ENCODE measurements around the gene RUNX1.
"Not testable (repeated sequence)": the region's sequence is repeated elsewhere in the genome, so short reads cannot be mapped to it uniquely, and the experiment has no call there.

Gene RUNX1

GRCh38 chr21:35014302-35015041 lies 34.6 kb downstream of the RUNX1 start:
- DNase-seq = peak; percentile 23

GRCh38 chr21:35011681-35012080 lies 37.4 kb downstream of the RUNX1 start:
- DNase-seq = no peak

GRCh38 chr21:35010447-35010846 lies 38.7 kb downstream of the RUNX1 start:
- no peak for DNase-seq

- no peak for DNase-seq
These were observed 41.8 kb downstream of the RUNX1 start for GRCh38 chr21:35007348-35007747.

GRCh38 chr21:35006771-35007170 lies 42.3 kb downstream of the RUNX1 start:
- DNase-seq = no peak

GRCh38 chr21:35006248-35006647 lies 42.9 kb downstream of the RUNX1 start:
- no peak for DNase-seq

GRCh38 chr21:35005560-35006224 lies 43.4 kb downstream of the RUNX1 start:
- DNase-seq = no peak

GRCh38 chr21:35005077-35005476 lies 44.0 kb downstream of the RUNX1 start:
- no peak for DNase-seq

- DNase-seq = no peak
These were observed 44.8 kb downstream of the RUNX1 start for GRCh38 chr21:35004314-35004713.

GRCh38 chr21:35002879-35003722 lies 46.0 kb downstream of the RUNX1 start:
- peak; percentile 68 for DNase-seq

- DNase-seq = no peak
These were observed 49.6 kb downstream of the RUNX1 start for GRCh38 chr21:34999397-34999941.

- no peak for DNase-seq
These were observed 50.9 kb downstream of the RUNX1 start for GRCh38 chr21:34998176-34998575.

GRCh38 chr21:34997294-34997693 lies 51.8 kb downstream of the RUNX1 start:
- DNase-seq = no peak

GRCh38 chr21:34996304-34997101 lies 52.6 kb downstream of the RUNX1 start:
- DNase-seq = no peak

GRCh38 chr21:34995979-34996303 lies 53.2 kb downstream of the RUNX1 start:
- DNase-seq = no peak

- DNase-seq = no peak
These were observed 54.1 kb downstream of the RUNX1 start for GRCh38 chr21:34994766-34995631.

- not testable (repeated sequence) for DNase-seq
These were observed 55.6 kb downstream of the RUNX1 start for GRCh38 chr21:34993521-34993921.

GRCh38 chr21:34992736-34993398 lies 56.2 kb downstream of the RUNX1 start:
- DNase-seq = peak; percentile 19

- DNase-seq = no peak
These were observed 56.9 kb downstream of the RUNX1 start for GRCh38 chr21:34992180-34992579.

- no peak for DNase-seq
These were observed 57.6 kb downstream of the RUNX1 start for GRCh38 chr21:34991366-34991957.

GRCh38 chr21:34990842-34991241 lies 58.3 kb downstream of the RUNX1 start:
- no peak for DNase-seq

Data from NCI-H226 (cell line).